AG08396 (cell line): ENCODE results near the gene TMEM150B.

Experiments used
- DNase-seq: peaks from one replicate; pipeline ENCODE4 v3.0.0; 2012; ENCODE audit warnings: low spot score, mixed read lengths

TMEM150B gene

GRCh38 chr19:55354698-55355212 lies 29.6 kb upstream of the TMEM150B start, which contains the start of gene COX6B2:
Gene COX6B2 (minus strand): TSS chr19:55354719. CDS start chr19:55354521, 198 bp downstream.
- no peak for DNase-seq

GRCh38 chr19:55353803-55354697 lies 28.9 kb upstream of the TMEM150B start:
- peak; percentile 90 for DNase-seq

- DNase-seq, result no peak
Measured at GRCh38 chr19:55353356-55353802, 28.2 kb upstream of the TMEM150B start.

- DNase-seq, result no peak
Measured at GRCh38 chr19:55352549-55353145, 27.5 kb upstream of the TMEM150B start.

- no peak for DNase-seq
Measured at GRCh38 chr19:55352040-55352439, 26.9 kb upstream of the TMEM150B start.

- no peak for DNase-seq
Measured at GRCh38 chr19:55350620-55351315, 25.6 kb upstream of the TMEM150B start.

- no peak for DNase-seq
Measured at GRCh38 chr19:55348317-55349034, 23.3 kb upstream of the TMEM150B start.

GRCh38 chr19:55347442-55348009 lies 22.4 kb upstream of the TMEM150B start:
- no peak for DNase-seq

GRCh38 chr19:55346725-55347441 lies 21.7 kb upstream of the TMEM150B start:
- DNase-seq, result no peak

GRCh38 chr19:55345818-55346724 lies 20.9 kb upstream of the TMEM150B start:
- no peak for DNase-seq

- DNase-seq, result no peak
Measured at GRCh38 chr19:55345101-55345817, 20.1 kb upstream of the TMEM150B start.

GRCh38 chr19:55344444-55344843 lies 19.3 kb upstream of the TMEM150B start:
- DNase-seq, result no peak

GRCh38 chr19:55341595-55342531 lies 16.7 kb upstream of the TMEM150B start:
- DNase-seq, result no peak

GRCh38 chr19:55341171-55341588 lies 16.0 kb upstream of the TMEM150B start:
- DNase-seq, result peak; percentile 93

GRCh38 chr19:55340784-55341147 lies 15.6 kb upstream of the TMEM150B start:
- DNase-seq, result no peak

GRCh38 chr19:55339889-55340783 lies 15.0 kb upstream of the TMEM150B start:
- no peak for DNase-seq
